ENCODE measurements around the gene CCDC39. TPM values are rescaled to one million over a fixed set of nuclear protein-coding genes. Genes with fewer than 3 reads are reported as not detected.
"Not testable (repeated sequence)": the region's sequence is repeated elsewhere in the genome, so short reads cannot be mapped to it uniquely, and the experiment has no call there.

The CCDC39 gene
- total RNA-seq, 1 donor from 2014 or later = not detected

- Histone ChIP-seq H3K9me3 (no peaks in the 10 kb centered on the region), H3K4me3 (no peak overlapping the region), H3K27ac (no peak overlapping the region), H3K4me1 (no peaks in the 10 kb centered on the region), H3K27me3 (no peaks in the 10 kb centered on the region), H3K36me3 (peaks cover 56 to 68% of the 10 kb centered on the region in 2 donors)
- DNase-seq (ENCODE audit: low spot score in 2 of 2) = no peak
- intact Hi-C loops (cut with DNase I) = no loop called here
- TF ChIP-seq, protein P1, sequence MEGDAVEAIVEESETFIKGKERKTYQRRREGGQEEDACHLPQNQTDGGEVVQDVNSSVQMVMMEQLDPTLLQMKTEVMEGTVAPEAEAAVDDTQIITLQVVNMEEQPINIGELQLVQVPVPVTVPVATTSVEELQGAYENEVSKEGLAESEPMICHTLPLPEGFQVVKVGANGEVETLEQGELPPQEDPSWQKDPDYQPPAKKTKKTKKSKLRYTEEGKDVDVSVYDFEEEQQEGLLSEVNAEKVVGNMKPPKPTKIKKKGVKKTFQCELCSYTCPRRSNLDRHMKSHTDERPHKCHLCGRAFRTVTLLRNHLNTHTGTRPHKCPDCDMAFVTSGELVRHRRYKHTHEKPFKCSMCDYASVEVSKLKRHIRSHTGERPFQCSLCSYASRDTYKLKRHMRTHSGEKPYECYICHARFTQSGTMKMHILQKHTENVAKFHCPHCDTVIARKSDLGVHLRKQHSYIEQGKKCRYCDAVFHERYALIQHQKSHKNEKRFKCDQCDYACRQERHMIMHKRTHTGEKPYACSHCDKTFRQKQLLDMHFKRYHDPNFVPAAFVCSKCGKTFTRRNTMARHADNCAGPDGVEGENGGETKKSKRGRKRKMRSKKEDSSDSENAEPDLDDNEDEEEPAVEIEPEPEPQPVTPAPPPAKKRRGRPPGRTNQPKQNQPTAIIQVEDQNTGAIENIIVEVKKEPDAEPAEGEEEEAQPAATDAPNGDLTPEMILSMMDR (IDR thresholded peaks at IDR 0.05) = no peak
These were observed 68.3 kb downstream of the CCDC39 start for GRCh38 chr3:180611006-180611405.

GRCh38 chr3:180601688-180602666 lies 77.3 kb downstream of the CCDC39 start, which contains the start of gene TTC14:
Gene TTC14 (plus strand): TSS chr3:180602163. CDS start chr3:180602262, 99 bp downstream.
- intact Hi-C loops (cut with DNase I) = loop anchor here (10.0 kb wide), 1 partner anchor 393 kb away; no protein-coding TSS in a partner anchor

GRCh38 chr3:180600473-180600872 lies 78.8 kb downstream of the CCDC39 start:
- TF ChIP-seq, protein P1 (IDR thresholded peaks at IDR 0.05) = no peak
- peaks cover 14 to 16% of the 10 kb centered on the region in 2 donors for H3K36me3 ChIP-seq
- H3K4me3 ChIP-seq = no peak overlapping the region
- no peaks in the 10 kb centered on the region for H3K9me3 ChIP-seq
- intact Hi-C loops (cut with DNase I) = loop anchor here (10.0 kb wide), 1 partner anchor 394 kb away; no protein-coding TSS in a partner anchor
- DNase-seq (ENCODE audit: low spot score in 2 of 2) = no peak
- no peaks in the 10 kb centered on the region for H3K27me3 ChIP-seq
- peaks cover 0 to 4% of the 10 kb centered on the region in 2 donors for H3K4me1 ChIP-seq
- H3K27ac ChIP-seq = no peak overlapping the region

More at GRCh38 chr3:180601688-180602666, 77.3 kb downstream of the CCDC39 start, which contains the start of gene TTC14:
- peak; percentile 55 to 93 for DNase-seq (ENCODE audit: low spot score in 2 of 2)
- peak within 1 kb of the TSS; percentile 78 to 80 for H3K4me3 ChIP-seq
- H3K36me3 ChIP-seq = peaks cover 30% of the 10 kb centered on the region in 2 donors
- no peaks in the 10 kb centered on the region for H3K27me3 ChIP-seq
- H3K27ac ChIP-seq = peak within 1 kb of the TSS; percentile 63 to 74
- H3K4me1 ChIP-seq = peaks cover 0 to 4% of the 10 kb centered on the region in 2 donors
- no peaks in the 10 kb centered on the region for H3K9me3 ChIP-seq
- TF ChIP-seq, protein P1 (IDR thresholded peaks at IDR 0.05) = no peak

DNA sequence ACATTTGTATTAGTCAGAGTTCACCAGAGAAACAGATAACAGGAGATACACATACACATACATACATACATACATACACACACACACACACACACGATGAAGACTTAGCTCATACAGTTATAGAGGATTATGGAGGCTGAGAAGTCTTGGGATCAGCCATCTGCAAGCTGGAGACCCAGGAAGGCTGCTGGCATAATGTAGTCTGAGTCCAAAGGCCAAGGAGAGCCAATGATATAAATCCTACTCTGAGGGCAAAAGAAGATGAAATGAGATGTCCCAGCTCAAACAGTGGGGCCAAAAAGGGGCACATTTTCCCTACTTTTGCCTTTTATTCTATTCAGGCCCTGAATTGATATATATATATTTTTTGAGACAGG lies 83.7 kb downstream of the CCDC39 start:
- Histone ChIP-seq H3K9me3 (no peaks in the 10 kb centered on the region), H3K4me1 (no peaks in the 10 kb centered on the region), H3K27ac (no peak overlapping the region), H3K4me3 (no peak overlapping the region), H3K36me3 (no peaks in the 10 kb centered on the region), H3K27me3 (no peaks in the 10 kb centered on the region)
- intact Hi-C loops (cut with DNase I) = no loop called here
- no peak for DNase-seq (ENCODE audit: low spot score in 2 of 2)
- TF ChIP-seq, protein P1 (IDR thresholded peaks at IDR 0.05) = no peak

DNA sequence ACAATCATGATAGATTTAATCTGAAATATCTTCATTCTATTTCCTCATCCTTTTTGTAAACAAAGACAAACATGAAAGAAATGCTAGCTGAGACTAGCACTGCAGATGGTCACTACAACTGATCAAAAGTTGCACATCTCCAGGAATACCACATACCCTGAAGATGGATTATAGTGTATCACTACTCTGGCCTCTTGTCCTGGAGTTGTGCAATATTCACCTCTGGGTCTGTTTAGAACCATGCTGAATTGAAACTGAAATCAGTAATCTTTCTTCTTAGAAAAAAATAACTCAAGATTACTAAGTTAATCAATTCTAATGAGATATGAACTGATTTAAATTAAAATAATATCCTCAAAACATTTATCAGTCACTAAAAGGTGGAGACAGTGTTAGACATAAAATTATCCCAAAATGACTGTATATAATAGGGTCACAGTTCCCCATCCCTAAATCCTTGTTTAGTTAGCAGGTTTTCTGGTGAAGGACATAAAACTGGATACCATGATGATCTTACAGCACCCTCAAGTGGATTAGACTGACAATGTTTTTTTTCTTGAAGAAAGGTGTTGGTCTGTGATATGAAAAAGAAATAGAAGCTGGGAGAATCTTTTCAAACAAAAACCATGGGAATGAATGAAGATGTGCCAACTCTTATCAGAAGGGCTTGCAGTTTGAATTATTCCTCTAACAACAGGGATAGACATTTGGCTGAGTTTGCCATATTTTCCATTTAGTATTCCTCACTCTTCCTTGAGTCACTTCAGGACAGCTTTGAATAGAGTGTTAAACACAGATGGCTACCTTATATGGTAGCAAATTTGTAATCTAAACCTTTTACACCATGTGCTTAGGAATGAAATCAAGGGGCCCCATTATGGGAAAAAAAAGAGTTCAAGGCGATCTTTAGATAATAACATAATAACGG lies 84.4 kb downstream of the CCDC39 start:
- H3K36me3 ChIP-seq = no peaks in the 10 kb centered on the region
- DNase-seq (ENCODE audit: low spot score in 2 of 2) = no peak
- no peak overlapping the region for H3K4me3 ChIP-seq
- TF ChIP-seq, protein P1 (IDR thresholded peaks at IDR 0.05) = no peak
- no peak overlapping the region for H3K27ac ChIP-seq
- H3K9me3 ChIP-seq = no peaks in the 10 kb centered on the region
- intact Hi-C loops (cut with DNase I) = no loop called here
- no peaks in the 10 kb centered on the region for H3K4me1 ChIP-seq
- no peaks in the 10 kb centered on the region for H3K27me3 ChIP-seq

- H3K9me3 ChIP-seq; H3K27me3 ChIP-seq; H3K27ac ChIP-seq; DNase-seq (ENCODE audit: low spot score in 2 of 2); H3K4me3 ChIP-seq; intact Hi-C loops (cut with DNase I); H3K4me1 ChIP-seq; H3K36me3 ChIP-seq: not testable (repeated sequence)
These were observed 85.7 kb downstream of the CCDC39 start for GRCh38 chr3:180593631-180594030.

Data from ascending aorta (tissue), 2 donors.